ENCODE data around the gene POMGNT2.

DNA sequence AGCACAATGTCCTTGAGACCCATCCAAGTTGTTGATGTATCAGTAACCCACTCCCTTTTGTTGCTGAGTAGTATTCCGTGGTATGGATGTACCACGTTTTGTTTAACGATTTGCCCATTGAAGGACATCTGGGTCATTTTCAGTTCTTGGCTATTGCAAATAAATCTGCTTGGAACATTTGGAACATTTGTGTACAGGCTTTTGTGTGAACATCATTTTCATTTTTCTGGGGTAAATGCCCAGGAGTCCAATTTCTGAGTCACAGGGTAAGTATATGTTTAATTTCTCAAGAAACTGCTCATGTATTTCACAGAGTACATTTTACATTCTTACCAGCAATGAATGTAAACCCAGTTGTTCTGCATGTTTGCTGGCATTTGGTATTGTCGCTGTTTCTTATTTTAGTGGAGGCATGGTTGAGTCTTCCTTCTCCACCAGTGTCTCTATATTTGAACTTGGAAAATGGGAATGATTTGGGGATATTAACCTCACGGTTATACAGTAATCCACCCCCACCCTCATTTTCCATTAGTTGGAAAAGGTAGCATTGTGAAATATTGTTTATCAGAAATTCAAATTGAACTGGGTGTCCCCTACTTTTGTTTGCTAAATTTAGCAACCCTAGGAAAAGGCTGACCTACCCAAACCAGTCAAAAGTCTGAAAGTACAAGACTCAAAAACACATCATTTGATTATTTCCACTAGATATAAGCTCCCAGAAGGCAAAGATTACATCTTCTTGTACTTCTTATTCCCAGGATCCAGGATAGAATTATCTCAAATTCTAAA is 30.8 kb downstream of the POMGNT2 start:
- TF ChIP-seq POLR2AphosphoS5 (IDR thresholded peaks at IDR 0.05) (no peak), CTCF (IDR thresholded peaks at IDR 0.05) (no peak), POLR2A (IDR thresholded peaks at IDR 0.05; ENCODE audit: low read depth) (no peak)

Data from esophagus muscularis mucosa (tissue), 3 donors.